HS-5 (cell line): ENCODE data around the gene OR52A1.
A peak's percentile ranks its signal among the peaks of the same experiment; 100 is the strongest.

ENCODE experiments used
- DNase-seq: peaks from one replicate; pipeline ENCODE4 v3.0.0-alpha.2; 2012; ENCODE audit warnings: low read depth

Gene OR52A1

DNA sequence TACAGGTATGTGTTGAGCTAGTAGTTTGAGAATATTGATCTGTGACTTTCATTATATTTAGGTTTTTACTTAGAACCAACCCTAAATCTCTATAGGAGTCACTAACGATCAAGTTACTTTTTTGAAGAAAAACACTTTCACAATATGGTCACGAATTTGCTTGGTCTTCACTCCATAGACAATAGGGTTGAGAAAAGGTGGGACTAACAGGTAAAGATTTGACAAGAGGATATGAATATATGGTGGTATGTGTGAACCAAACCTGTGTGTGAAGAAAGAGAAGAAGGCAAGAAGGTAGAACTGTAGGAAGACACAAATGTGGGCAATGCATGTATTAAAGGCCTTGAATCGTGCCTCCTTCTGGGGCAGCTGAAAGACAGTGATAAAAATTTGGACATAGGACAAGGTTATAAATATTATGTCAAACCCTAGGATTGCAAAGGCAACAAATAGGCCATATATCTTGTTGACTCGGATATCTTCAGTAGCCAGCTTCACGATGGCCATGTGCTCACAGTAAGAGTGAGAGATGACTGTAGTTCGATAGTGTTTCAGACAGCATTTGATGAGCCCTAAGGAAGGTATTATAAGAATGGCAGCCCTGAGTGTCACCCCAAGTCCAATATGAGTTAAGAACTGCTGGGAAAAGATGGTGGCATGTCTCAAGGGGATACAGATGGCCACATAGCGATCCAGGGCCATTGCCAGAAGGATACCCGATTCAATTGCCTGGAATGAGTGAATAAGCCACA lies 22.8 kb downstream of the OR52A1 start:
- no peak for DNase-seq

DNA sequence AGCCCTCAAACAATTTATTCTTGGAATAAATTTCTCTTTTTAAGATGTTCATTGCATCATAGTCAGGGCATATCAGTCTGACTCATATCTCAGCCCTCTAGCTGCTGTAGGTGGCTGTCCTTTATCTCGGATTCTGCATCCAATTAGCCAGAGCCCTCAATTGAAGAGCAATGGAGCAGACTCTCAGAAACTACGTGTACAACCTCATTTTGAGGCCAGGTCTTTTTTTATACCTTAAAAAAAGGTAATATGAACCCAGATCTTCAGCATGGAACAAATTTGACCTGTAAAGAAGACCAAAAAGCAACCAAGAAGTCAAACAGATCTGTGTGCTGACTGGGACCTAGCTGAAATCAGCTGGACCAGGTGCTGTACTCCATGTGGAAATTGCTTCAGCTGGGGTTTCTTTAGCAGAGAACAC lies 25.1 kb downstream of the OR52A1 start:
- DNase-seq: peak; percentile 13

DNA sequence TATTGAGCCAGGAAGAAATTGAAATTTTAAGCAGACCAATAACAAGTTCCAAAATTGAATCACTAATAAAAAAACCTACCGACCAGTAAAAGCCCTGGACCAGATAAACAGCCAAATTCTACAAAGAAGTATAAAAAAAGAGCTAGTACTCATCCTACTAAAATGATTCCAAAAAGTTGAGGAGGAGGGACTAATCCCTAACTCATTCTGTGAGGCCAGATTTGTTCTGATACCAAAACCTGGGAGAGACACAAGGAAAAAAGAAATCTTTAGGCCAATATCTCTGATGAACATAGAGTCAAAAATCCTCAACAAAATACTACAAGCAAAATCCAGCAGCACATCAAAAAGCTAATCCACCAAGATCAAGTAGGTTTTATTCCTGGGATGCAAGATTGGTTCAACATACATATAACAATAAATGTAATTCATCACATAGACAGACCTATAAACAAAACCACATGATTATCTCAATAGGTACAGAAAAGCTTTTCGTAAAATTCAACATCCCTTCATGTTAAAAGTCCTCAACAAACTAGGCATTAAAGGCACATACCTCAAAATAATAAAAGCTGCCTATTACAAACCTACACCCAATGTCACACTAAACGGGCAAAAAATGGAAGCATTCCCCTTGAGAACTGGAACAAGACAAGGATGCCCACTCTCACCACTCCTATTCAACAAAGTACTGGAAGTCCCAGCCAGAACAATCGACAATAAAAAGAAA lies 29.5 kb downstream of the OR52A1 start:
- DNase-seq: no peak

- DNase-seq: peak; percentile 63
Observed at GRCh38 chr11:5123802-5124521, 30.6 kb downstream of the OR52A1 start.

- DNase-seq: no peak
Observed at GRCh38 chr11:5118893-5119292, 35.7 kb downstream of the OR52A1 start.

- DNase-seq: no peak
Observed at GRCh38 chr11:5117588-5117987, 37.0 kb downstream of the OR52A1 start.

DNA sequence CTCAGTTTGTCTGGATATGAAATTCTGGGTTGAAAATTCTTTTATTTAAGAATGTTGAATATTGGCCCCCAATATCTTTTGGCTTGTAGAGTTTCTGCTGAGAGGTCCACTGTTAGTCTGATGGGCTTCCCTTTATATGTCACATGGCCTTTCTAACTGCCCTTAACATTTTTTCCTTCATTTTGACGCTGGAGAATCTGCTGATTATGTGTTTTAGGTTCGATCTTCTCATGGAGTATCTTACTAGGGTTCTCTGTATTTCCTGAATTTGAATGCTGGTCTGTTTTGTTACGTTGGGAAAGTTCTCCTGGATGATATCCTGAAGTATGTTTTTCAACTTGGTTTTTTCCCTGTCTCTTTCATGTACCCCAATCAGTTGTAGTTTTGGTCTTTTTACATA lies 39.2 kb downstream of the OR52A1 start:
- DNase-seq: no peak

GRCh38 chr11:5107285-5107684 lies 47.3 kb downstream of the OR52A1 start:
- DNase-seq: no peak

- DNase-seq: no peak
Observed at GRCh38 chr11:5103066-5103465, 51.5 kb downstream of the OR52A1 start.

GRCh38 chr11:5102246-5102645 lies 52.3 kb downstream of the OR52A1 start:
- no peak for DNase-seq

- no peak for DNase-seq
Observed at GRCh38 chr11:5096011-5096410, 58.5 kb downstream of the OR52A1 start.
